Heart left ventricle (tissue), 13 donors: ENCODE data around the gene MEP1A.
"Not testable (repeated sequence)": the region's sequence is repeated elsewhere in the genome, so short reads cannot be mapped to it uniquely, and the experiment has no call there.

Experiments
- CTCF ChIP-seq, 12 donors: fragments of 200-600 bp; sonication (generic) in 4 of 12; IDR thresholded peaks; one replicate each; pipeline versions ENCODE4 v1.5.0 to v1.8.0; 2018 to 2022; ENCODE audit warnings: antibody characterized with exemption in 12 of 12, mild to moderate bottlenecking in 5 of 12
- POLR2A ChIP-seq, 2 donors: fragments of 450-650 bp; IDR thresholded peaks; one replicate each; pipeline ENCODE4 v1.6.1; 2017; ENCODE audit warnings: antibody characterized with exemption in 2 of 2, mild to moderate bottlenecking in 2 of 2, moderate library complexity in 2 of 2
- donor health status: ischemic (EF 13 %, LVEDD 7.1; RV severe dilation, severe dysfunction).
- donor health status: DM: no; HTN: yes; CAD: no.
- donor health status: DM: no; HTN: no; CAD: no.
- donor health status: ischemic (EF 25% LVEDD 6.9; RV normal size, moderate dysfunction).
- donor health status: ischemic (EF 25% LVEDD 5.7; RV mildly dilated, moderate dysfunction).
- donor health status: ischemic (EF 35%, LVEDD 5.7; RV mildly dilated, moderate dysfunction).
- donor health status: nonischemic (EF 11% LVEDD 7.7; RV severe dilation, severe dysfunction).
- donor health status: DM: yes; HTN: yes; CAD: no.
- donor health status: PGD.
- donor health status: ischemic (EF 29% LVEDD 5.4; RV normal size, mild dysfunction).
- donor health status: nonischemic (EF 23%, LVEDD 6.1; RV moderate dilation, normal function).

DNA sequence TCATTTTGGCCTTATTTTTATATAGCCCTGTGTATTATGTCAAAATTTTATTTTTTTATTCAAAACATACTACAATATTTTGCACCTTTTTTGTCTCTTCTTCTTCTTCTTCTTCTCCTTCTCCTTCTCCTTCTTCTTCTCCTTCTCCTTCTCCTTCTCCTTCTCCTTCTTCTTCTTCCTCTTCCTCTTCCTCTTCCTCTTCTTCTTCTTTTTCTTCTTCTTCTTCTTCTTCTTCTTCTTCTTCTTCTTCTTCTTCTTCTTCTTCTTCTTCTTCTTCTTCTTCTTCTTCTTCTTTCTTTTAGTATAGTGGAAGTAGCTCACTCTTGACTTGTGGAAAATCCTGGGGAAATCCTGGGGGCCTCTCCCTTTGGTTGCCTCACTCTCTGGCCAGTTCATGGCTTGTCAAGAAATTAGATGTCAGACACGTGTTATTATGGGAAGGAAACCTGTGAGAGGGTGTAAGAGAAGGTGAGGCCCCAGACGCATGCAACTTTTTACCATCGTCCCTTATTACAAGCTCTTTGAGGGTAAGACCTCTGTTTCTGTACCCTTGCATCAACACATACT, 48.9 kb upstream of the MEP1A start:
- not testable (repeated sequence) for TF ChIP-seq CTCF, POLR2A (IDR thresholded peaks at IDR 0.05)
